ENCODE results near the gene ZNF800.

The ZNF800 gene

DNA sequence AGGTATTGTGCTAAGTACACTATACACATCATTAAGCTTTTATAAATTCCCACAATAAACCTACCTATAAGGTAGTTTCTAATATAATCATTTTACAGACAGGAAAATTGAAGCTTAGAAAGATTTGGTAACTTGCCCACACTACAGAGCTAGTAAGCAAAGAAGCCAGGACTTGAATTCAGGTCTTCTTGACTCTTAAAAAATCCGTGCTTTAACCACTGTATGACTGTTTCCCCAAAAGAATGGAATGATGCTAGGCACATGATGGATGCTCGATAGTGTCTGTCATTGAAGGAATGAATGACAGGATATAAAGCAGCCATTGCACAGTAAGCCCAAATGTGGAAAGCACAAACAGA, 26.6 kb downstream of the ZNF800 start:
- H3K4me3 ChIP-seq (ENCODE audit: low read depth in 1 of 2, low read length in 1 of 2) = no peak overlapping the region
- no peak overlapping the region for H3K27ac ChIP-seq
- TF ChIP-seq, protein P1, sequence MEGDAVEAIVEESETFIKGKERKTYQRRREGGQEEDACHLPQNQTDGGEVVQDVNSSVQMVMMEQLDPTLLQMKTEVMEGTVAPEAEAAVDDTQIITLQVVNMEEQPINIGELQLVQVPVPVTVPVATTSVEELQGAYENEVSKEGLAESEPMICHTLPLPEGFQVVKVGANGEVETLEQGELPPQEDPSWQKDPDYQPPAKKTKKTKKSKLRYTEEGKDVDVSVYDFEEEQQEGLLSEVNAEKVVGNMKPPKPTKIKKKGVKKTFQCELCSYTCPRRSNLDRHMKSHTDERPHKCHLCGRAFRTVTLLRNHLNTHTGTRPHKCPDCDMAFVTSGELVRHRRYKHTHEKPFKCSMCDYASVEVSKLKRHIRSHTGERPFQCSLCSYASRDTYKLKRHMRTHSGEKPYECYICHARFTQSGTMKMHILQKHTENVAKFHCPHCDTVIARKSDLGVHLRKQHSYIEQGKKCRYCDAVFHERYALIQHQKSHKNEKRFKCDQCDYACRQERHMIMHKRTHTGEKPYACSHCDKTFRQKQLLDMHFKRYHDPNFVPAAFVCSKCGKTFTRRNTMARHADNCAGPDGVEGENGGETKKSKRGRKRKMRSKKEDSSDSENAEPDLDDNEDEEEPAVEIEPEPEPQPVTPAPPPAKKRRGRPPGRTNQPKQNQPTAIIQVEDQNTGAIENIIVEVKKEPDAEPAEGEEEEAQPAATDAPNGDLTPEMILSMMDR (IDR thresholded peaks at IDR 0.05) = no peak
- peaks cover 45% of the 10 kb centered on the region for H3K36me3 ChIP-seq
- H3K4me1 ChIP-seq (ENCODE audit: control insufficient read depth in 1 of 2, insufficient read depth in 1 of 2, low read depth in 1 of 2, low read length in 1 of 2) = no peaks in the 10 kb centered on the region
- H3K9me3 ChIP-seq = no peaks in the 10 kb centered on the region
- H3K27me3 ChIP-seq = no peaks in the 10 kb centered on the region

DNA sequence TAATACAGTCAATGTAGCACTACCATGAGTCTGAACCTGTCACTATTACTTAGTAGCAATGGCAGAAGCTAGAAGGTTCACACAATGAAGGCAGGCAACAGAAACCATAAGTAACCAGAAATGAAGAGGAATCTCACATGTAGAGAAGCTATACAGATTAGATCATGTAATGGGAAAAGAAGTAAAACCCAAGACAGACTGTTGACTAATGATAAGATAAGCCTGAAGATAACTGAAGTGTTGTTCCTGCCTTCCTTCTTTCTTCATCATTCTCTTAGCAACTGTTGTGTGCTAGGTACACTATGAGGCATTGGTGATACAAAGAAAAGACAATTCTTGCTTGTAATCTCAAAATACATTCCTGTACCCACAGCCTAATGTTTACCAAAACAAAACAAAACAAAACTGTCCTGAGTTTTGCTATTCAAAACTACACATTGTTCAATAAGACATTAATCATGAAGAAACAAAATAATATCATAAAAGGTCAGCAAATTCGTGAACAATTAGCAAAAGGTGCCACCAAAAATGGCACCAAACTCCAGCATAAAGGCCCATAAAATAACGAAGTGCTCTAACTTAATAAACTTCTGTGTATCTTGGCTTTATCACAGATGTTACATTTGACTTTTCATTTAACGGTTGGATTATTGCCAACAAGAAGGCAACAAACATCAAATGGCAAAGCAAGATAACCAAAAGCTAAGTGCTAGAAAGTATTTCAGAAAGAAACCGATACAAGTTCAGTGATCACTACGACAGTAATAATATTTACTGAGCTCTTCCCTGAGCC, 27.1 kb downstream of the ZNF800 start:
- H3K36me3 ChIP-seq = peaks cover 48% of the 10 kb centered on the region
- H3K4me3 ChIP-seq (ENCODE audit: low read depth in 1 of 2, low read length in 1 of 2) = no peak overlapping the region
- no peaks in the 10 kb centered on the region for H3K27me3 ChIP-seq
- H3K4me1 ChIP-seq (ENCODE audit: control insufficient read depth in 1 of 2, insufficient read depth in 1 of 2, low read depth in 1 of 2, low read length in 1 of 2) = no peaks in the 10 kb centered on the region
- TF ChIP-seq, protein P1 (IDR thresholded peaks at IDR 0.05) = no peak
- no peak overlapping the region for H3K27ac ChIP-seq
- no peaks in the 10 kb centered on the region for H3K9me3 ChIP-seq

DNA sequence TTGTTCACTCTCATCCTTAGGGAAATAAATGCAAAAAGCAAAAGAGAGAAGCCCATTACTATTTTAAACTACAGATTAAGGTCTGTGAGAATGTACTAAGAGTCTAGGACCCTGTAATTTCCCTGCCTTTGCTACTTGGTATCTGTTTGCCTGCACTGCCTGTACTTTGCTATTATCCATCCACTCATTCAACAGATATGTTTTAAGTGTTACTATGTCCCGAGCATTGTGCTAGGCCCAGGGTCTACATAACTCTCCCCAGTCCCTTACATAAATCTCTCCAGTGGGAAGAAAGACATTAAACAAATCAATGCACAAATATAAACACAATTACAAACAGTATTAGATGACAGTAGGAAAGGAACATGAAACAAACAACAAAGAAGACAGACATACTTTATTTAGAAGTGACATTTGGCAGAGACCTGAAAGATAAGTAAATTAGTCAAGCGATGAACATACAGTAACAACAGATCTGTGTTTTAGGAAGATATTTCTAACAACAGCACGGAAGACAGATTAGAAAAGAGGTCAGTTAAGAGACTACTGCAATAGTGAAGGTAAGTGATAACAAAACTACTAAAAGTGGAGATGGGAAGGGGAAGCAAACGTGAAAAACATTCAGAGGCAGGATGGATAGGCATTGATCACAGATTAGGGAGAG, 30.0 kb downstream of the ZNF800 start:
- Histone ChIP-seq H3K36me3 (peaks cover 47% of the 10 kb centered on the region), H3K27ac (no peak overlapping the region), H3K4me1 (ENCODE audit: control insufficient read depth in 1 of 2, insufficient read depth in 1 of 2, low read depth in 1 of 2, low read length in 1 of 2) (no peaks in the 10 kb centered on the region), H3K9me3 (no peaks in the 10 kb centered on the region), H3K27me3 (no peaks in the 10 kb centered on the region), H3K4me3 (ENCODE audit: low read depth in 1 of 2, low read length in 1 of 2) (no peak overlapping the region)
- TF ChIP-seq, protein P1 (IDR thresholded peaks at IDR 0.05) = no peak

DNA sequence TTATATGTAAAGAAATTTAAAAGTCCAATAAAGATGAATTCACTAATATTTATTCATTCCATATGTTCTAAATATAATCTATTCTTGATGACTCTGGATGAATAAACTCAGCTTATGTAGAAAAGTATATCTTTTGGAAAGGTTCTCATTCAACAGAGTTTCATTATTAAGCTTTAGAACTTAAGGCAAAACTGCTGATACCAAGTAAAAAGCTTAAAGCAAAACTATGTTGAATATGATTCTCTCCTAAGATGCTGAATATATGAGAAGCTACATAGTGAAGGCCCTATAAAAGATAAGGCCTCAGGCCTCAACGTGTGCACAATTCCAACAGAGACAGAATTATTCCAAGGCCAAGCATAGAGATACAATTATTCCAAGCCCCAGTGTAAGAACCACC, 30.8 kb downstream of the ZNF800 start:
- Histone ChIP-seq H3K4me3 (ENCODE audit: low read depth in 1 of 2, low read length in 1 of 2) (no peak overlapping the region), H3K27me3 (no peaks in the 10 kb centered on the region), H3K36me3 (peaks cover 45% of the 10 kb centered on the region), H3K27ac (no peak overlapping the region), H3K4me1 (ENCODE audit: control insufficient read depth in 1 of 2, insufficient read depth in 1 of 2, low read depth in 1 of 2, low read length in 1 of 2) (no peaks in the 10 kb centered on the region), H3K9me3 (no peaks in the 10 kb centered on the region)
- TF ChIP-seq, protein P1 (IDR thresholded peaks at IDR 0.05) = no peak

DNA sequence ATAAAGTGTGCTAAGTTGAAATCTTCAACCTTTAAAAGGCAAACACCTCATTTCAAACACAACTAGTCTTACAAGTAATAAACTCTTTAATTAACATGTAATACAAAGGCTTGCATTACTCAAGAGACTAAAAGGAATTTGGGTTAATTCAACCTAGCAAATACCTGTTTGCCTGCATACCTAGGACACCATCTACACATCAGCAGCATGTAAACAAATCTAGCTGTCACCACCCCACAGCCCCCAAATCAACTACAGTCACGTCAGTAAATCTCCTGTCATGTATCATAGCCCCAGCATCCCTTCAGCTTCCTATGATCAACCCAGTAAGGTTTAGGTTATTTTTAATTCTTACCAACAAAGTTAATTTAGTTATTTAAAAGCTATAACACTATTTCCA, 33.5 kb downstream of the ZNF800 start:
- H3K27me3 ChIP-seq = no peaks in the 10 kb centered on the region
- no peak overlapping the region for H3K4me3 ChIP-seq (ENCODE audit: low read depth in 1 of 2, low read length in 1 of 2)
- TF ChIP-seq, protein P1 (IDR thresholded peaks at IDR 0.05) = no peak
- no peaks in the 10 kb centered on the region for H3K9me3 ChIP-seq
- H3K36me3 ChIP-seq = peaks cover 24% of the 10 kb centered on the region
- no peaks in the 10 kb centered on the region for H3K4me1 ChIP-seq (ENCODE audit: control insufficient read depth in 1 of 2, insufficient read depth in 1 of 2, low read depth in 1 of 2, low read length in 1 of 2)
- H3K27ac ChIP-seq = no peak overlapping the region

Measured in neutrophil (primary cell).